Thyroid gland (tissue), 4 donors: ENCODE measurements around the gene GLT8D2.

ENCODE experiments used
- POLR2A ChIP-seq, 2 donors: fragments of 450-650 bp; IDR thresholded peaks; one replicate each; pipeline ENCODE4 v1.6.1; 2017; ENCODE audit warnings: antibody characterized with exemption in 2 of 2, mild to moderate bottlenecking in 2 of 2, moderate library complexity in 1 of 2
- TF ChIP-seq, protein P1 (sequence below), 6 experiments: fragments of 200-600 bp in 3 of 6; fragments of 450-650 bp in 3 of 6; sonication (generic) in 3 of 6; IDR thresholded peaks; one replicate each; pipeline ENCODE4 v1.5.1; 2016 to 2019; ENCODE audit warnings: antibody characterized with exemption in 6 of 6, mild to moderate bottlenecking in 2 of 6, inconsistent platforms in 1 of 6, moderate library complexity in 1 of 6

DNA sequence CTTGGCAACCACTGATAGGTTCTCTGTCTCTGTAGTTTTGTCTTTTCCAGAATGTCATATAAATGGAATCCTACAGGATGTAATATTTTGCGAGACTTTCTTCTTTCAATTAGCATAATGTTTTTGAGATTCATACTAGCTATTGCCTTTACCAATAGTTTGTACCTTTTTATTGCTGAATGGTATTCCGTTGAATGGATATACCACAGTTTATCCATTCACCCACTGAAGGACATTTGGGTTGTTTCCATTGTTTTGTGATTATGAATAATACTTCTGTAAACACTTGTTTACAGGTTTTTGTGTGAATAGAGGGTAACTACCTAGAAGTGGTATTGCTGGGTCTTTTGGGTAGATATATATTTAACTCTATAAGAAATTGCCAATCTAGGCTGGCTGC is 26.3 kb downstream of the GLT8D2 start:
- TF ChIP-seq POLR2A (IDR thresholded peaks at IDR 0.05) = no peak
- TF ChIP-seq, protein P1, sequence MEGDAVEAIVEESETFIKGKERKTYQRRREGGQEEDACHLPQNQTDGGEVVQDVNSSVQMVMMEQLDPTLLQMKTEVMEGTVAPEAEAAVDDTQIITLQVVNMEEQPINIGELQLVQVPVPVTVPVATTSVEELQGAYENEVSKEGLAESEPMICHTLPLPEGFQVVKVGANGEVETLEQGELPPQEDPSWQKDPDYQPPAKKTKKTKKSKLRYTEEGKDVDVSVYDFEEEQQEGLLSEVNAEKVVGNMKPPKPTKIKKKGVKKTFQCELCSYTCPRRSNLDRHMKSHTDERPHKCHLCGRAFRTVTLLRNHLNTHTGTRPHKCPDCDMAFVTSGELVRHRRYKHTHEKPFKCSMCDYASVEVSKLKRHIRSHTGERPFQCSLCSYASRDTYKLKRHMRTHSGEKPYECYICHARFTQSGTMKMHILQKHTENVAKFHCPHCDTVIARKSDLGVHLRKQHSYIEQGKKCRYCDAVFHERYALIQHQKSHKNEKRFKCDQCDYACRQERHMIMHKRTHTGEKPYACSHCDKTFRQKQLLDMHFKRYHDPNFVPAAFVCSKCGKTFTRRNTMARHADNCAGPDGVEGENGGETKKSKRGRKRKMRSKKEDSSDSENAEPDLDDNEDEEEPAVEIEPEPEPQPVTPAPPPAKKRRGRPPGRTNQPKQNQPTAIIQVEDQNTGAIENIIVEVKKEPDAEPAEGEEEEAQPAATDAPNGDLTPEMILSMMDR (IDR thresholded peaks at IDR 0.05) = no peak
